ENCODE results near the gene SLC1A5. TPM values are rescaled to one million over a fixed set of nuclear protein-coding genes. Genes with fewer than 3 reads are reported as not detected.

SLC1A5 gene
- total RNA-seq, 1 experiment from 2014 or later = 284 TPM

DNA sequence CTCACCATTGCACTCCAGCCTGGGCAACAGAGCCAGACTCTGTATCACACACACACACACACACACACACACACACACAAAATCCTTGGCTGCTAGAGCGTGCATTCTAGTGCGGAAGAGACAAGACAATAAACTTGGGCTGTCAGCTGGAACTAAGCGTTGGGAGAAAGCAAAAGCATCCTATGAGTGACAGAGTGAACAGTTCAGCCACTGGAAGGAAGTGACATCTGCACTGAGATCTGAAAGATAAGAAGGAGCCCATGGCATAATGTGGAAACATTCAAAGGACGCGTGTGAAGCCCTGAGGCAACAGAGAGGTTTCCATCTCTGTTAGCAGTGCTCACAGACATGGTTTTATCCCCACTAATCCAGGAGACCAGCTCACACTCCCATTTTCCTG, 3.5 kb upstream of the SLC1A5 start:
- H3K27me3 ChIP-seq (ENCODE audit: insufficient read depth, low read length) = no peaks in the 10 kb centered on the region
- no peak overlapping the region for H2AFZ ChIP-seq (ENCODE audit: low read depth, low read length, poor library complexity, severe bottlenecking)
- H3K27ac ChIP-seq (ENCODE audit: low read depth, low read length) = no peak overlapping the region
- H3K9me2 ChIP-seq (ENCODE audit: insufficient read depth) = no peaks in the 10 kb centered on the region
- TF ChIP-seq EZH2 (IDR thresholded peaks at IDR 0.05) (no peak), FOSL1 (IDR thresholded peaks at IDR 0.05; ENCODE audit: low read depth) (no peak), SP1 (IDR thresholded peaks at IDR 0.05; ENCODE audit: low read depth) (no peak), POLR2AphosphoS5 (IDR thresholded peaks at IDR 0.05; ENCODE audit: low read depth, low read length) (no peak), ELF1 (IDR thresholded peaks at IDR 0.05; ENCODE audit: borderline replicate concordance, low read depth) (no peak), CBX3 (IDR thresholded peaks at IDR 0.05; ENCODE audit: low read depth) (no peak), YY1 (IDR thresholded peaks at IDR 0.05; ENCODE audit: extremely low read depth, insufficient replicate concordance, low read depth, low read length) (no peak), ZFX (IDR thresholded peaks at IDR 0.05) (no peak), POLR2A (IDR thresholded peaks at IDR 0.05; ENCODE audit: borderline replicate concordance, extremely low read depth, insufficient read depth, insufficient read length) (no peak), RAD21 (IDR thresholded peaks at IDR 0.05; ENCODE audit: low read depth) (no peak), SIN3A (IDR thresholded peaks at IDR 0.05; ENCODE audit: low read depth) (no peak), TCF7L2 (IDR thresholded peaks at IDR 0.05; ENCODE audit: borderline replicate concordance, extremely low read depth, insufficient read depth, insufficient read length) (no peak), ZNF274 (IDR thresholded peaks at IDR 0.05; ENCODE audit: low read depth, low read length) (no peak)
- TF ChIP-seq, protein P1, sequence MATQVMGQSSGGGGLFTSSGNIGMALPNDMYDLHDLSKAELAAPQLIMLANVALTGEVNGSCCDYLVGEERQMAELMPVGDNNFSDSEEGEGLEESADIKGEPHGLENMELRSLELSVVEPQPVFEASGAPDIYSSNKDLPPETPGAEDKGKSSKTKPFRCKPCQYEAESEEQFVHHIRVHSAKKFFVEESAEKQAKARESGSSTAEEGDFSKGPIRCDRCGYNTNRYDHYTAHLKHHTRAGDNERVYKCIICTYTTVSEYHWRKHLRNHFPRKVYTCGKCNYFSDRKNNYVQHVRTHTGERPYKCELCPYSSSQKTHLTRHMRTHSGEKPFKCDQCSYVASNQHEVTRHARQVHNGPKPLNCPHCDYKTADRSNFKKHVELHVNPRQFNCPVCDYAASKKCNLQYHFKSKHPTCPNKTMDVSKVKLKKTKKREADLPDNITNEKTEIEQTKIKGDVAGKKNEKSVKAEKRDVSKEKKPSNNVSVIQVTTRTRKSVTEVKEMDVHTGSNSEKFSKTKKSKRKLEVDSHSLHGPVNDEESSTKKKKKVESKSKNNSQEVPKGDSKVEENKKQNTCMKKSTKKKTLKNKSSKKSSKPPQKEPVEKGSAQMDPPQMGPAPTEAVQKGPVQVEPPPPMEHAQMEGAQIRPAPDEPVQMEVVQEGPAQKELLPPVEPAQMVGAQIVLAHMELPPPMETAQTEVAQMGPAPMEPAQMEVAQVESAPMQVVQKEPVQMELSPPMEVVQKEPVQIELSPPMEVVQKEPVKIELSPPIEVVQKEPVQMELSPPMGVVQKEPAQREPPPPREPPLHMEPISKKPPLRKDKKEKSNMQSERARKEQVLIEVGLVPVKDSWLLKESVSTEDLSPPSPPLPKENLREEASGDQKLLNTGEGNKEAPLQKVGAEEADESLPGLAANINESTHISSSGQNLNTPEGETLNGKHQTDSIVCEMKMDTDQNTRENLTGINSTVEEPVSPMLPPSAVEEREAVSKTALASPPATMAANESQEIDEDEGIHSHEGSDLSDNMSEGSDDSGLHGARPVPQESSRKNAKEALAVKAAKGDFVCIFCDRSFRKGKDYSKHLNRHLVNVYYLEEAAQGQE (IDR thresholded peaks at IDR 0.05; ENCODE audit: low read depth) = no peak
- TF ChIP-seq, protein P2, sequence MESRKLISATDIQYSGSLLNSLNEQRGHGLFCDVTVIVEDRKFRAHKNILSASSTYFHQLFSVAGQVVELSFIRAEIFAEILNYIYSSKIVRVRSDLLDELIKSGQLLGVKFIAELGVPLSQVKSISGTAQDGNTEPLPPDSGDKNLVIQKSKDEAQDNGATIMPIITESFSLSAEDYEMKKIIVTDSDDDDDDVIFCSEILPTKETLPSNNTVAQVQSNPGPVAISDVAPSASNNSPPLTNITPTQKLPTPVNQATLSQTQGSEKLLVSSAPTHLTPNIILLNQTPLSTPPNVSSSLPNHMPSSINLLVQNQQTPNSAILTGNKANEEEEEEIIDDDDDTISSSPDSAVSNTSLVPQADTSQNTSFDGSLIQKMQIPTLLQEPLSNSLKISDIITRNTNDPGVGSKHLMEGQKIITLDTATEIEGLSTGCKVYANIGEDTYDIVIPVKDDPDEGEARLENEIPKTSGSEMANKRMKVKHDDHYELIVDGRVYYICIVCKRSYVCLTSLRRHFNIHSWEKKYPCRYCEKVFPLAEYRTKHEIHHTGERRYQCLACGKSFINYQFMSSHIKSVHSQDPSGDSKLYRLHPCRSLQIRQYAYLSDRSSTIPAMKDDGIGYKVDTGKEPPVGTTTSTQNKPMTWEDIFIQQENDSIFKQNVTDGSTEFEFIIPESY (IDR thresholded peaks at IDR 0.05; ENCODE audit: extremely low read depth, insufficient replicate concordance, low read length) = no peak
- TF ChIP-seq, protein P3, sequence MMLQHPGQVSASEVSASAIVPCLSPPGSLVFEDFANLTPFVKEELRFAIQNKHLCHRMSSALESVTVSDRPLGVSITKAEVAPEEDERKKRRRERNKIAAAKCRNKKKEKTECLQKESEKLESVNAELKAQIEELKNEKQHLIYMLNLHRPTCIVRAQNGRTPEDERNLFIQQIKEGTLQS (IDR thresholded peaks at IDR 0.05) = no peak
- intact Hi-C loops (cut with micrococcal nuclease) = no loop called here
- ChIA-PET POLR2A (no interaction called here), CTCF (no interaction called here), RAD21 (ENCODE audit: low non-redundant PET in 1 of 2, low total read pairs in 2 of 2, uncharacterized antibody in 2 of 2, unreplicated experiment in 2 of 2) (interaction anchor here in 1 of 2 experiments (0.5 kb wide), 1 partner anchor 38 kb away, joined by 5 read pairs; no protein-coding TSS in a partner anchor)
- H3K9ac ChIP-seq (ENCODE audit: low read length) = no peak overlapping the region
- H3K4me2 ChIP-seq (ENCODE audit: low read length) = peak overlapping the region; percentile 57; the same call in 1 of the 2 replicates
- no TSS peak for BruUV-seq (replicated peaks)
- H3K4me3 ChIP-seq (replicated peaks in 1 of 2; ENCODE audit: low read depth in 1 of 2, low read length in 2 of 2) = no peak overlapping the region
- ATAC-seq (no peak), DNase-seq (ENCODE audit: low read depth, low spot score) (no peak)
- peaks cover 26 to 30% of the 10 kb centered on the region in 2 experiments for H3K4me1 ChIP-seq (ENCODE audit: control insufficient read depth in 1 of 2, insufficient read depth in 2 of 2, low read length in 2 of 2)
- peaks cover 15% of the 10 kb centered on the region for H3K79me2 ChIP-seq (ENCODE audit: insufficient read depth, low read length)
- H4K20me1 ChIP-seq (ENCODE audit: insufficient read depth) = no peaks in the 10 kb centered on the region
- no peaks in the 10 kb centered on the region for H3K9me3 ChIP-seq (ENCODE audit: control insufficient read depth in 1 of 2, insufficient read depth in 1 of 2, low read depth in 1 of 2, low read length in 2 of 2)
- no peaks in the 10 kb centered on the region for H3K36me3 ChIP-seq (ENCODE audit: control insufficient read depth in 1 of 2, insufficient read depth in 2 of 2, low read length in 2 of 2)

Measured in HCT116 (cell line).